KMS-11 (cell line): Measurements from ENCODE around the gene TRAM2.

Experiments used
- H2AFZ ChIP-seq: fragments of 200-600 bp; sonication (generic); 2 replicates; pipeline ENCODE4 v1.6.1; 2016; ENCODE audit warnings: antibody characterized with exemption, mixed run types, low read depth
- H3K27ac ChIP-seq: fragments of 200-600 bp; sonication (generic); 2 replicates; pipeline ENCODE4 v1.6.1; 2016; ENCODE audit warnings: mild to moderate bottlenecking, mixed run types
- H3K27me3 ChIP-seq: fragments of 200-600 bp; sonication (generic); 2 replicates; pipeline ENCODE4 v1.6.1; 2017; ENCODE audit warnings: mild to moderate bottlenecking, low read depth, mixed run types, moderate library complexity; ENCODE audit not compliant: insufficient read depth
- H3K36me3 ChIP-seq: fragments of 200-600 bp; sonication (generic); 2 replicates; pipeline ENCODE4 v1.6.1; 2017; ENCODE audit warnings: mild to moderate bottlenecking, mixed run types; ENCODE audit not compliant: insufficient read depth
- H3K4me1 ChIP-seq: fragments of 200-600 bp; sonication (generic); 2 replicates; pipeline ENCODE4 v1.6.1; 2016; ENCODE audit warnings: mild to moderate bottlenecking, low read depth, mixed run types; ENCODE audit not compliant: poor library complexity, severe bottlenecking
- H3K4me2 ChIP-seq: fragments of 200-600 bp; sonication (generic); 2 replicates; pipeline ENCODE4 v1.7.0; 2016; ENCODE audit warnings: mild to moderate bottlenecking, mixed run types
- H3K4me3 ChIP-seq: fragments of 200-600 bp; sonication (generic); IDR thresholded peaks from 2 replicates; pipeline ENCODE4 v1.6.1; 2017; ENCODE audit warnings: low read depth, low read length, mixed read lengths; ENCODE audit not compliant: insufficient read depth
- H3K79me2 ChIP-seq: fragments of 200-600 bp; sonication (generic); 2 replicates; pipeline ENCODE4 v1.6.1; 2016; ENCODE audit warnings: low read depth, mixed run types; ENCODE audit not compliant: insufficient read depth
- H3K9ac ChIP-seq: fragments of 200-600 bp; sonication (generic); 2 replicates; pipeline ENCODE4 v1.6.1; 2016; ENCODE audit warnings: mild to moderate bottlenecking, mixed run types
- H4K20me1 ChIP-seq: fragments of 200-600 bp; sonication (generic); 2 replicates; pipeline ENCODE4 v1.6.1; 2016; ENCODE audit warnings: mild to moderate bottlenecking, mixed run types; ENCODE audit not compliant: insufficient read depth
- TF ChIP-seq, protein P1 (sequence below): fragments of 200-600 bp; sonication (generic); conservative IDR thresholded peaks from 2 replicates; pipeline ENCODE4 v1.6.1; 2017; ENCODE audit warnings: low read depth, mild to moderate bottlenecking, antibody characterized with exemption, low read length, moderate library complexity, mixed read lengths

TRAM2 gene

DNA sequence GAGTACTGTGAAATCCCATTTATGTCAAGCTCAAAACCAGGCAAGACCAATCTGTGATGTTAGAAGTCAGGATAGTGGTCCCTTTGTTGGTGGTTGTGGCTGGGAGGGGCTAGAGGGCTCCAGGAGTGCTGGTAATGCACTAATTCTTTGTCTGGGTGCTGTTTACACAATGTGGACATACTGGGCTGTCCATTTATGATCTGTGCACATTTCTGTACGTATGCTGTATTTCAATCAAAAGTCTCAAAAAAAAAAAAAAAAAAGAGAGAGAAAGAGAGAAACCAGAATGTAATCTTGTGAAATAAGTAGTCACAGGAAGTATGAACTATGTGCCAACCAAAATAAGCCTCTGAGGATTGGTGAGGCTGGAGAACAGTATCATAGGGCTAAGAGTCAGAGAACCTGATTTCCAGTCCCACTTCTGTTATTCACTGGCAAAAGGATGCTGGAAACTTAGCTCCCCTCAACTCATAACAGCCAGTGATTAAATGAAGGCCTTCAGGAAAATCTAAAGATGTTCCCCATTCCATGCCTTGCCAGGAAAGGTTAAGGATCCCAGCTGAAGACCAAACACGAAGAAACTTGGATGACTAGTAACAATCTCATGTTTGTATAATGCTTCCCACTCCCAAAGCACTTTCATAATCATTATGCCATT is 19.6 kb upstream of the TRAM2 start:
- no peaks in the 10 kb centered on the region for H4K20me1 ChIP-seq
- TF ChIP-seq, protein P1, sequence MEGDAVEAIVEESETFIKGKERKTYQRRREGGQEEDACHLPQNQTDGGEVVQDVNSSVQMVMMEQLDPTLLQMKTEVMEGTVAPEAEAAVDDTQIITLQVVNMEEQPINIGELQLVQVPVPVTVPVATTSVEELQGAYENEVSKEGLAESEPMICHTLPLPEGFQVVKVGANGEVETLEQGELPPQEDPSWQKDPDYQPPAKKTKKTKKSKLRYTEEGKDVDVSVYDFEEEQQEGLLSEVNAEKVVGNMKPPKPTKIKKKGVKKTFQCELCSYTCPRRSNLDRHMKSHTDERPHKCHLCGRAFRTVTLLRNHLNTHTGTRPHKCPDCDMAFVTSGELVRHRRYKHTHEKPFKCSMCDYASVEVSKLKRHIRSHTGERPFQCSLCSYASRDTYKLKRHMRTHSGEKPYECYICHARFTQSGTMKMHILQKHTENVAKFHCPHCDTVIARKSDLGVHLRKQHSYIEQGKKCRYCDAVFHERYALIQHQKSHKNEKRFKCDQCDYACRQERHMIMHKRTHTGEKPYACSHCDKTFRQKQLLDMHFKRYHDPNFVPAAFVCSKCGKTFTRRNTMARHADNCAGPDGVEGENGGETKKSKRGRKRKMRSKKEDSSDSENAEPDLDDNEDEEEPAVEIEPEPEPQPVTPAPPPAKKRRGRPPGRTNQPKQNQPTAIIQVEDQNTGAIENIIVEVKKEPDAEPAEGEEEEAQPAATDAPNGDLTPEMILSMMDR: no peak
- H3K27me3 ChIP-seq: no peaks in the 10 kb centered on the region
- no peak overlapping the region for H3K4me3 ChIP-seq
- no peaks in the 10 kb centered on the region for H3K79me2 ChIP-seq
- H3K4me1 ChIP-seq: peaks cover 42% of the 10 kb centered on the region
- H3K4me2 ChIP-seq: no peak overlapping the region
- no peaks in the 10 kb centered on the region for H3K36me3 ChIP-seq
- H2AFZ ChIP-seq: no peak overlapping the region
- no peak overlapping the region for H3K27ac ChIP-seq
- no peak overlapping the region for H3K9ac ChIP-seq

DNA sequence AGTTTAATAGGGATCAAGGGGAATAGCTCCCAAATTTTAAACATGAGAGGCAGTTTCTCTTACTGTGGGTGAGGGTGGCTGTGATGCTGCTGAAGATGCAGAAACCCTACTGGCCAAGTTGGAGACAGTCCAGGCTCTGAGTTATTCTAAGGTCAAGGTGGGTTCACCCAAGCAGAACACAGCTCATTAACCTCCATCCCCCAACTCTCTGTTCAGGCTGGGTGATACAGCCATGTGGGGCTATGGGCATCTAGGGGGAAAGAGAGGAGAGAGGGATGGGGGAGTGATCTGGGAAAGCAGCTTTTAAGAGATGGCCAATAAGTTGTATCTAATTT is 18.9 kb upstream of the TRAM2 start:
- no peak overlapping the region for H3K4me2 ChIP-seq
- H3K4me1 ChIP-seq: peaks cover 42% of the 10 kb centered on the region
- H3K9ac ChIP-seq: no peak overlapping the region
- H3K4me3 ChIP-seq: no peak overlapping the region
- TF ChIP-seq, protein P1: no peak
- no peaks in the 10 kb centered on the region for H3K36me3 ChIP-seq
- H3K27me3 ChIP-seq: no peaks in the 10 kb centered on the region
- H4K20me1 ChIP-seq: no peaks in the 10 kb centered on the region
- H3K79me2 ChIP-seq: no peaks in the 10 kb centered on the region
- H3K27ac ChIP-seq: no peak overlapping the region
- H2AFZ ChIP-seq: no peak overlapping the region

DNA sequence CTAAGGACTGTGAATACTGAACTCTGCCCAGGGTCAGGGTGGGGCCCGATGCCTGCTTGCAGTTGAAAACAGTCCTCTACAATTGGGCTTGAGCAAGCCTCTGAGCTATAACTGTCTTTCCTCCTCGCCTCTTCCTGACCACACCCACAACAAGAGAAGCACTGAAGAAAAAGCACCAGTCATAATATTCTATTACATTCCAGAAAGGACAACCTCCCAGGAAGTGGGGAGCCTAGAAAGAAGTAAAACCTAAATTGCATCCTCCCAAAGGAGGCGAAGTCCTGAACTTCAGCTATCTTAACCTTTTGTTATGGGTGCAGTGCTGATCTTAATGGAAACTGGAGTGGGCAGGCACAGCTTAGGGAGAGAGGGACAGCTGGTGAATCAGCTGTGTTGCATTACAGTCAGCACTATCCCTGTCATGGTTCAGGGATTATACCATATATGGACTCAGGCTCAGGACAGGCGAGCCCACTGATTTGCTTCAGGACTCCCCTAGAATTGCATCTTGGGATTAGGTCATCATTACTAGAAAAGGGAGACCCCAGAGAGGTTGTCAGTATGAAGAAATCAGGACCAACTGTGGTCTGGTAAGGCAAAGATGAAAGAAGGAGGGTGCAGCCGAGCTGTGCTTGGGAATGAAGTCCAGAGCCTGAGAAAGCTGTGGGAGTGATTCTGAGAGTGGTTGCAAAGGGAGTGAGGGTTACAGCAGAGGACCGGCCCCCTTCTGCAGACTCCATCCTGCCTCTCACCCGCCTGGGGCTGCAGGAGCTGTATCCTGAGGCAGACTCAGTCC is 18.3 kb upstream of the TRAM2 start:
- Histone ChIP-seq H3K79me2 (no peaks in the 10 kb centered on the region), H3K4me3 (no peak overlapping the region), H3K27ac (no peak overlapping the region), H2AFZ (peak overlapping the region; percentile 4), H3K9ac (no peak overlapping the region), H3K4me2 (peak overlapping the region; percentile 44), H3K27me3 (no peaks in the 10 kb centered on the region), H4K20me1 (no peaks in the 10 kb centered on the region), H3K4me1 (peaks cover 44% of the 10 kb centered on the region), H3K36me3 (no peaks in the 10 kb centered on the region)
- TF ChIP-seq, protein P1: no peak

DNA sequence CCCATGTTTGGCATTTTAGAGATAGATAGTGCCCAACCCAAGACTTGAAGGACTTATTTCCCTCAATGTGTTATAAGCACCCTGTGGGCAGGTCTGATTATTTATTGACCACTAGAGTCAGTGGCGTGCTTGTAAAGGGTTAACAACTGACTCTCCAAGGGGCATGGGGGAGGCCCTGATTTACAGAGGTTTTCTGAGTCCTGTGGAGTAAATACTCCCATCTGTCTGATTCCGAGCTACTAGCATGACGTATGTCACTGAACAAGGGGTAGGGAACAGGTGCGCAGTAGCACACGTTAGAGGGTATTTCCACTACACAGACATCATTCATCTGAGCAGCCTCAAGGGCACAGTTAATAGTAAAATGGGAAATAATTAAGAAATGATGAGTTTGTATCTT is 17.4 kb upstream of the TRAM2 start:
- Histone ChIP-seq H3K79me2 (no peaks in the 10 kb centered on the region), H3K36me3 (no peaks in the 10 kb centered on the region), H4K20me1 (no peaks in the 10 kb centered on the region), H2AFZ (no peak overlapping the region), H3K9ac (no peak overlapping the region), H3K27me3 (no peaks in the 10 kb centered on the region), H3K4me3 (no peak overlapping the region), H3K4me2 (0 out of 2 replicates have a peak overlapping the region, but pooled peaks have one; percentile 44), H3K27ac (no peak overlapping the region), H3K4me1 (peaks cover 49% of the 10 kb centered on the region)
- TF ChIP-seq, protein P1: no peak
